GM12872 (cell line): ENCODE measurements around the gene SENP1.

Experiments
- TF ChIP-seq, protein P1 (sequence below): IDR thresholded peaks from 3 replicates; pipeline ENCODE4 v1.5.1; 2011; ENCODE audit warnings: low read depth, mild to moderate bottlenecking, low read length, moderate library complexity; ENCODE audit not compliant: insufficient read depth

SENP1 gene

DNA sequence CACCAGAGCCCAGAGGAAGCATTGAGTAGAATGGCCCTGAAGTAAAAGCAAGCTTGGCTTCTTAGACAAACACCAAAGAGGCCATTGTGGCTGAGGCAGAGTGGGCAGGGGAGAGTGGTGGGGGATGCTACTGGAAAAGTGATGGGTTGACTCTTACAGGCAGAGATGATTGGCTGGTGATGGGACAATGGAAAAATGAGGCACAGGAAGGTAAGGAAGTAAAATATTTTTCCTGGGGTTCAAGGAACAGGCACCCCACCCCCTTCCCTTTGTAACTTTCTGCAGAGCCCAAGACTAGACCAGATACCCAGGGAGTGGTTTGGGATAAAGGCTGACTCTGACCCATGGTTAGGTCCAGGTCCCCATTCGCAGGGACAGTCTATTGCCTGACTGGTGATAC, 66.7 kb downstream of the SENP1 start:
- TF ChIP-seq, protein P1, sequence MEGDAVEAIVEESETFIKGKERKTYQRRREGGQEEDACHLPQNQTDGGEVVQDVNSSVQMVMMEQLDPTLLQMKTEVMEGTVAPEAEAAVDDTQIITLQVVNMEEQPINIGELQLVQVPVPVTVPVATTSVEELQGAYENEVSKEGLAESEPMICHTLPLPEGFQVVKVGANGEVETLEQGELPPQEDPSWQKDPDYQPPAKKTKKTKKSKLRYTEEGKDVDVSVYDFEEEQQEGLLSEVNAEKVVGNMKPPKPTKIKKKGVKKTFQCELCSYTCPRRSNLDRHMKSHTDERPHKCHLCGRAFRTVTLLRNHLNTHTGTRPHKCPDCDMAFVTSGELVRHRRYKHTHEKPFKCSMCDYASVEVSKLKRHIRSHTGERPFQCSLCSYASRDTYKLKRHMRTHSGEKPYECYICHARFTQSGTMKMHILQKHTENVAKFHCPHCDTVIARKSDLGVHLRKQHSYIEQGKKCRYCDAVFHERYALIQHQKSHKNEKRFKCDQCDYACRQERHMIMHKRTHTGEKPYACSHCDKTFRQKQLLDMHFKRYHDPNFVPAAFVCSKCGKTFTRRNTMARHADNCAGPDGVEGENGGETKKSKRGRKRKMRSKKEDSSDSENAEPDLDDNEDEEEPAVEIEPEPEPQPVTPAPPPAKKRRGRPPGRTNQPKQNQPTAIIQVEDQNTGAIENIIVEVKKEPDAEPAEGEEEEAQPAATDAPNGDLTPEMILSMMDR: no peak

DNA sequence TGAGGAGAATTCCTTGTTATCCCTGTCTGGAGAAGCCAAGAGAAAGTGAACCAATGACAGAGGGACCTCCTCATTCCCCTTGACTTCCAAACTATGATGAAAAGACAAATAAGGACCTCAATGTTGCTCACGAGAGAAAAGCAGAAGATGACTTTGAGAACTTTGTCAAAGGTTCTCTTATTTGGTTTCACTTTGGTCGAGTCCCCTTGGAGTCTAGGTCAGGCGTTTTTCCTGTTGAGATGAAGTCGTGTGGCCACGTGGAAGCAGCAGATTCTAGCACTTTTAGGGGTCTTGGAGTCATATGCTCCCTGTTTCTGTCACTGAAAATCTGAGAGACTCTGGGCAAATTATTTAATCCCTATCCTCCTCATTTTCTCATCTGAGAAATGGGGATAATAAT, 67.8 kb downstream of the SENP1 start:
- TF ChIP-seq, protein P1: no peak

DNA sequence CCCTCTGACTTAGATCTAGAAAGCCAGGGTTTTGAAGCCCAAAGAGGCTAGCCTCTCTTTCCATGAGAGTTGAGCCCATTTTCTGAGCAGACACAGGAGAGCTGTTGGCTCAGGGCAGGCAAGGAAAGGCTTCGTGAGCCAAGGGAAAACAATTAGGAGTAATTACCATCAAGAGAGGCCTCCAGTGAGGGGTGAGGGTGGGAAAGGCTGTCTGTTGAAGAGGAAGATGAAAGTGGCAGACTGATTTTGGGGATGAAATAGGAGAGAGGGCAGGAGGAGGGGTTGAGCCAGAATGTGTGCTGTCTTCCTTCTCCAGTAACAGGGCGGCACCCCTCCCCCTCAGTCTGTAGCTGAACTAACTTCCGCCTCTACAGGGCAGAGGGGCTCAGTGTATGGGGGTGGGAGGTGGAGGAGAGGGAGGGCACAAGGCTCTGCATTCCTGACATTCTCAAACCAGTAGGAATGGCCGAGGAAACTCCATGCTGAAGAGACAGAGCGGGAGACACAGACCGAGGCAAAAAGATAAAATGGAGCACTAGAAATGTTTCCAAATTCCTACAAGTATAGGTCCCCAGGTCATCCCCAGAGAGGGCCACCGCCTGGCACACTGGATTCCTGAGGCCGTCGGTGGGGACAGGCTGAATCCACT, 68.5 kb downstream of the SENP1 start:
- TF ChIP-seq, protein P1: no peak

- TF ChIP-seq, protein P1: no peak
Measured at GRCh38 chr12:48036818-48037217, 69.1 kb downstream of the SENP1 start.

GRCh38 chr12:48034835-48035805, 70.8 kb downstream of the SENP1 start:
- TF ChIP-seq, protein P1: no peak

DNA sequence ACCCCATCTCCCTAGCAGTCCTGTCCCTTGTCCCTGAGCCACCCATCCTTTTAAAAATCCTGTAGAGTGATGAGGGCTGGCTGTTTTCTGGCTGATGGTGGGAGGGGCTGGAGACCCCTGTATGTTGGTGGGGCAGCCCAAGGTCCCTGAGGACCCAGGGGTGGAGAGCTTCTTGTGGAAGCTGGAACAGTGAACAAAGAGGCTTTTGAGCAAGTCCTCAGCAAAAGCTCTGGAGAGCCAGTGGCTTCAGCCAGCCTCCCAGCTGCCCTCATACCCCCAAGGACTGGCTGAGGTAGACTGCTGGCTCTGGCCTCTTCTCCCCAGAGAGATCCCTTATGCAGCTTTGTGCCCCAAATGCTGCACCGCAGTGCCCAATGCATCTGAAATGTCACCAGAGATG, 72.4 kb downstream of the SENP1 start:
- TF ChIP-seq, protein P1: no peak

- TF ChIP-seq, protein P1: no peak
Measured at GRCh38 chr12:48032597-48032996, 73.3 kb downstream of the SENP1 start.
